ENCODE results near the gene AKAP8L. TPM values are rescaled to one million over a fixed set of nuclear protein-coding genes. Genes with fewer than 3 reads are reported as not detected.

The AKAP8L gene
- total and polyA plus RNA-seq, 2 donors (not counting 1 experiment from before 2014, with no cell fraction given) = 184 to 211 TPM

DNA sequence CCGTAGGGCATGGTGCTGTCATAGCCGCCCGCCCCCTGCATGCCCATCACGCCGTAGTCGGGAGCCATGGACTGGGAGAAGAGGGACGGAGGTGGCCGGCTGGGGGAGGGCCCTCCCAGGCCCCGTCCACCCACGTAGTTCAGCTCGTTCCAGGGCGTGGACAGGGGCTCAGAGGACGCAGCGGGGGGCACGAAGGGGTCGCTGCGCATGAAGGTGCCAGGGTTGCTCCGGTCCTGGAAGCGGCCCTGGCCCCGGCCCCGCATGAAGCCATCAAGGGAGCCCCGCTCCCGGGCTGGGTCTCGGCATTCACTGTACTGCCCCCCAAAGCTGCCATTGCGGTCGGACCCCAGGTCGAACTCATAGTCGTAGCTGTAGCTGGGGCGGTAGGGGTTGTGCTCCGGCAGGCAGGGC is 45.9 kb downstream of the AKAP8L start:
- DNase-seq = no peak
- CTCF ChIA-PET = no interaction called here
- H3K36me3 ChIP-seq (replicated peaks in 1 of 2; ENCODE audit: control extremely low read depth in 1 of 2, control insufficient read depth in 1 of 2, extremely low read depth in 1 of 2, insufficient read depth in 2 of 2, low read length in 1 of 2) = peaks cover 2 to 69% of the 10 kb centered on the region in 2 experiments

DNA sequence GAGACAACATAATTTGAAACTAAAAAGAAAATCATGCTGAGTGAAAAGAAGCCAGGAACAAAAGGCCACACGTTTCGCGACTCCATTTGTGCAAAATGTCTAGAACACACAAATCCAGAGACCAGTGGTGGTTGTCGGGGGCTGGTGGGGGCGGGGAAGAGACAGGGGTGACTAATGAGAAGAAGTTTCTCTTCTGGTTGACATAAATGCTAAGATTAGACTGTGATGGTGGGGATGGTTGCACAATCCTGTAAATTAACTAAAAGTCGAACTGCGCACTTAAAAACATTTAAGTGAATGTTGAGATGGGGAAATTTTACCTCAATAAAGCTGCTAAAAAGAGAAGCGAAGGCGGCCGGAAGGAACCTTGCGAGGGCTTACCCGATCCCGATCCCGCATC is 46.3 kb downstream of the AKAP8L start:
- no peaks in the 10 kb centered on the region for H3K9me3 Mint-ChIP-seq (ENCODE audit: insufficient read depth)
- Histone ChIP-seq H3K79me2 (ENCODE audit: control insufficient read depth, insufficient read depth, low read length) (peaks cover 98% of the 10 kb centered on the region), H3K9me3 (ENCODE audit: control extremely low read depth in 1 of 3, control insufficient read depth in 2 of 3, insufficient read depth in 1 of 3, low read length in 2 of 3) (no peaks in the 10 kb centered on the region), H3K27ac (ENCODE audit: low read length in 2 of 2) (no peak overlapping the region), H3K9ac (ENCODE audit: low read length) (no peak overlapping the region), H4K20me1 (ENCODE audit: control insufficient read depth, insufficient read depth, low read length, poor library complexity, severe bottlenecking) (peaks cover 99% of the 10 kb centered on the region), H3K36me3 (replicated peaks in 1 of 2; ENCODE audit: control extremely low read depth in 1 of 2, control insufficient read depth in 1 of 2, extremely low read depth in 1 of 2, insufficient read depth in 2 of 2, low read length in 1 of 2) (peaks cover 2 to 73% of the 10 kb centered on the region in 2 experiments), H3K4me2 (replicated peaks; ENCODE audit: low read depth, low read length, poor library complexity, severe bottlenecking) (no peak overlapping the region), H2AFZ (ENCODE audit: insufficient read depth, low read depth, low read length, poor library complexity, severe bottlenecking) (no peak overlapping the region), H3K4me3 (ENCODE audit: control extremely low read depth in 1 of 5, extremely low read depth in 1 of 5, insufficient read depth in 1 of 5, low read depth in 2 of 5, low read length in 4 of 5) (no peak overlapping the region), H3K27me3 (replicated peaks in 1 of 4; ENCODE audit: control extremely low read depth in 1 of 4, control insufficient read depth in 3 of 4, insufficient read depth in 4 of 4, low read length in 3 of 4) (no peaks in the 10 kb centered on the region), H3K4me1 (ENCODE audit: control insufficient read depth in 2 of 2, insufficient read depth in 2 of 2, low read length in 2 of 2) (peaks cover 12 to 14% of the 10 kb centered on the region in 2 donors)
- TF ChIP-seq, protein P1, sequence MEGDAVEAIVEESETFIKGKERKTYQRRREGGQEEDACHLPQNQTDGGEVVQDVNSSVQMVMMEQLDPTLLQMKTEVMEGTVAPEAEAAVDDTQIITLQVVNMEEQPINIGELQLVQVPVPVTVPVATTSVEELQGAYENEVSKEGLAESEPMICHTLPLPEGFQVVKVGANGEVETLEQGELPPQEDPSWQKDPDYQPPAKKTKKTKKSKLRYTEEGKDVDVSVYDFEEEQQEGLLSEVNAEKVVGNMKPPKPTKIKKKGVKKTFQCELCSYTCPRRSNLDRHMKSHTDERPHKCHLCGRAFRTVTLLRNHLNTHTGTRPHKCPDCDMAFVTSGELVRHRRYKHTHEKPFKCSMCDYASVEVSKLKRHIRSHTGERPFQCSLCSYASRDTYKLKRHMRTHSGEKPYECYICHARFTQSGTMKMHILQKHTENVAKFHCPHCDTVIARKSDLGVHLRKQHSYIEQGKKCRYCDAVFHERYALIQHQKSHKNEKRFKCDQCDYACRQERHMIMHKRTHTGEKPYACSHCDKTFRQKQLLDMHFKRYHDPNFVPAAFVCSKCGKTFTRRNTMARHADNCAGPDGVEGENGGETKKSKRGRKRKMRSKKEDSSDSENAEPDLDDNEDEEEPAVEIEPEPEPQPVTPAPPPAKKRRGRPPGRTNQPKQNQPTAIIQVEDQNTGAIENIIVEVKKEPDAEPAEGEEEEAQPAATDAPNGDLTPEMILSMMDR (IDR thresholded peaks at IDR 0.05) = no peak
- no peak for TF ChIP-seq EZH2 (IDR thresholded peaks at IDR 0.05; ENCODE audit: borderline replicate concordance, insufficient read depth, low read depth, low read length, poor library complexity, severe bottlenecking)
- ChIA-PET POLR2A (no interaction called here), CTCF (no interaction called here)
- WGBS (ENCODE audit: insufficient coverage) = 92% methylated on average over 10 of the region's 14 CpGs
- peaks cover 13% of the 10 kb centered on the region for H3K4me1 Mint-ChIP-seq
- DNase-seq = no peak
- H3K4me3 Mint-ChIP-seq = no peak overlapping the region
- no peak overlapping the region for H3K27ac Mint-ChIP-seq
- intact Hi-C loops (cut with micrococcal nuclease) = no loop called here
- H3K27me3 Mint-ChIP-seq = no peaks in the 10 kb centered on the region
- ATAC-seq (ENCODE audit: low read depth) = no peak

More for the DNA sequence above, 45.9 kb downstream of the AKAP8L start:
- Histone ChIP-seq H3K9ac (ENCODE audit: low read length) (no peak overlapping the region), H3K4me1 (ENCODE audit: control insufficient read depth in 2 of 2, insufficient read depth in 2 of 2, low read length in 2 of 2) (peaks cover 15 to 18% of the 10 kb centered on the region in 2 donors), H4K20me1 (ENCODE audit: control insufficient read depth, insufficient read depth, low read length, poor library complexity, severe bottlenecking) (peaks cover 100% of the 10 kb centered on the region), H3K27ac (ENCODE audit: low read length in 2 of 2) (no peak overlapping the region), H3K27me3 (replicated peaks in 1 of 4; ENCODE audit: control extremely low read depth in 1 of 4, control insufficient read depth in 3 of 4, insufficient read depth in 4 of 4, low read length in 3 of 4) (no peaks in the 10 kb centered on the region), H3K79me2 (ENCODE audit: control insufficient read depth, insufficient read depth, low read length) (peaks cover 98% of the 10 kb centered on the region), H3K4me3 (ENCODE audit: control extremely low read depth in 1 of 5, extremely low read depth in 1 of 5, insufficient read depth in 1 of 5, low read depth in 2 of 5, low read length in 4 of 5) (no peak overlapping the region), H3K4me2 (replicated peaks; ENCODE audit: low read depth, low read length, poor library complexity, severe bottlenecking) (no peak overlapping the region), H3K9me3 (ENCODE audit: control extremely low read depth in 1 of 3, control insufficient read depth in 2 of 3, insufficient read depth in 1 of 3, low read length in 2 of 3) (no peaks in the 10 kb centered on the region), H2AFZ (ENCODE audit: insufficient read depth, low read depth, low read length, poor library complexity, severe bottlenecking) (no peak overlapping the region)
- Mint-ChIP-seq H3K4me1 (peaks cover 17% of the 10 kb centered on the region), H3K27me3 (no peaks in the 10 kb centered on the region), H3K4me3 (no peak overlapping the region), H3K27ac (no peak overlapping the region), H3K9me3 (ENCODE audit: insufficient read depth) (no peaks in the 10 kb centered on the region)
- TF ChIP-seq EZH2 (IDR thresholded peaks at IDR 0.05; ENCODE audit: borderline replicate concordance, insufficient read depth, low read depth, low read length, poor library complexity, severe bottlenecking) = no peak
- TF ChIP-seq, protein P1 (IDR thresholded peaks at IDR 0.05) = no peak
- ATAC-seq (ENCODE audit: low read depth) = no peak
- 98% methylated on average over 30 of the region's 30 CpGs for WGBS (ENCODE audit: insufficient coverage)
- intact Hi-C loops (cut with micrococcal nuclease) = no loop called here
- POLR2A ChIA-PET = no interaction called here
